ENCODE data around the gene CPNE6. TPM values are rescaled to one million over a fixed set of nuclear protein-coding genes. Genes with fewer than 3 reads are reported as not detected.
"Not testable (repeated sequence)": the region's sequence is repeated elsewhere in the genome, so short reads cannot be mapped to it uniquely, and the experiment has no call there.

The CPNE6 gene
- total RNA-seq, 1 donor from 2014 or later, result not detected

GRCh38 chr14:24037658-24038037 is 33.7 kb upstream of the CPNE6 start:
- no peak overlapping the region for H3K4me3 ChIP-seq (ENCODE audit: low read depth, low read length)
- H3K36me3 ChIP-seq (ENCODE audit: control insufficient read depth, insufficient read depth, low read length), result no peaks in the 10 kb centered on the region
- no peak for TF ChIP-seq CTCF (IDR thresholded peaks at IDR 0.05; ENCODE audit: insufficient read depth, low read length, severe bottlenecking)
- no peak for FAIRE-seq
- no peaks in the 10 kb centered on the region for H3K27me3 ChIP-seq (ENCODE audit: control insufficient read depth, insufficient read depth, low read length)
- DNase-seq (ENCODE audit: low read depth), result no peak

GRCh38 chr14:24038686-24039085 is 32.7 kb upstream of the CPNE6 start:
- FAIRE-seq (no peak), DNase-seq (ENCODE audit: low read depth) (no peak)
- Histone ChIP-seq H3K4me3 (ENCODE audit: low read depth, low read length) (no peak overlapping the region), H3K36me3 (ENCODE audit: control insufficient read depth, insufficient read depth, low read length) (no peaks in the 10 kb centered on the region), H3K27me3 (ENCODE audit: control insufficient read depth, insufficient read depth, low read length) (no peaks in the 10 kb centered on the region)
- TF ChIP-seq CTCF (IDR thresholded peaks at IDR 0.05; ENCODE audit: insufficient read depth, low read length, severe bottlenecking), result no peak

GRCh38 chr14:24040692-24041091 is 30.7 kb upstream of the CPNE6 start:
- TF ChIP-seq CTCF (IDR thresholded peaks at IDR 0.05; ENCODE audit: insufficient read depth, low read length, severe bottlenecking), result no peak
- H3K27me3 ChIP-seq (ENCODE audit: control insufficient read depth, insufficient read depth, low read length), result no peaks in the 10 kb centered on the region
- no peaks in the 10 kb centered on the region for H3K36me3 ChIP-seq (ENCODE audit: control insufficient read depth, insufficient read depth, low read length)
- H3K4me3 ChIP-seq (ENCODE audit: low read depth, low read length), result no peak overlapping the region
- no peak for FAIRE-seq
- no peak for DNase-seq (ENCODE audit: low read depth)

- FAIRE-seq (no peak), DNase-seq (ENCODE audit: low read depth) (no peak)
- no peak overlapping the region for H3K4me3 ChIP-seq (ENCODE audit: low read depth, low read length)
- H3K27me3 ChIP-seq (ENCODE audit: control insufficient read depth, insufficient read depth, low read length), result no peaks in the 10 kb centered on the region
- H3K36me3 ChIP-seq (ENCODE audit: control insufficient read depth, insufficient read depth, low read length), result no peaks in the 10 kb centered on the region
- no peak for TF ChIP-seq CTCF (IDR thresholded peaks at IDR 0.05; ENCODE audit: insufficient read depth, low read length, severe bottlenecking)
Measured at GRCh38 chr14:24042746-24043145, 28.6 kb upstream of the CPNE6 start.

- H3K27me3 ChIP-seq (ENCODE audit: control insufficient read depth, insufficient read depth, low read length); H3K36me3 ChIP-seq (ENCODE audit: control insufficient read depth, insufficient read depth, low read length); H3K4me3 ChIP-seq (ENCODE audit: low read depth, low read length); DNase-seq (ENCODE audit: low read depth); FAIRE-seq: not testable (repeated sequence)
Measured at GRCh38 chr14:24049002-24049401, 22.4 kb upstream of the CPNE6 start.

- DNase-seq (ENCODE audit: low read depth); H3K27me3 ChIP-seq (ENCODE audit: control insufficient read depth, insufficient read depth, low read length); H3K4me3 ChIP-seq (ENCODE audit: low read depth, low read length); H3K36me3 ChIP-seq (ENCODE audit: control insufficient read depth, insufficient read depth, low read length); FAIRE-seq: not testable (repeated sequence)
Measured at GRCh38 chr14:24050753-24051152, 20.6 kb upstream of the CPNE6 start.

- Histone ChIP-seq H3K4me3 (ENCODE audit: low read depth, low read length) (peak overlapping the region; percentile 53), H3K27me3 (ENCODE audit: control insufficient read depth, insufficient read depth, low read length) (peaks cover 1% of the 10 kb centered on the region), H3K36me3 (ENCODE audit: control insufficient read depth, insufficient read depth, low read length) (no peaks in the 10 kb centered on the region)
- DNase-seq (ENCODE audit: low read depth) (no peak), FAIRE-seq (no peak)
- TF ChIP-seq CTCF (IDR thresholded peaks at IDR 0.05; ENCODE audit: insufficient read depth, low read length, severe bottlenecking), result no peak
Measured at GRCh38 chr14:24051176-24051788, 20.1 kb upstream of the CPNE6 start.
